ENCODE results near the gene ORC5.

DNA sequence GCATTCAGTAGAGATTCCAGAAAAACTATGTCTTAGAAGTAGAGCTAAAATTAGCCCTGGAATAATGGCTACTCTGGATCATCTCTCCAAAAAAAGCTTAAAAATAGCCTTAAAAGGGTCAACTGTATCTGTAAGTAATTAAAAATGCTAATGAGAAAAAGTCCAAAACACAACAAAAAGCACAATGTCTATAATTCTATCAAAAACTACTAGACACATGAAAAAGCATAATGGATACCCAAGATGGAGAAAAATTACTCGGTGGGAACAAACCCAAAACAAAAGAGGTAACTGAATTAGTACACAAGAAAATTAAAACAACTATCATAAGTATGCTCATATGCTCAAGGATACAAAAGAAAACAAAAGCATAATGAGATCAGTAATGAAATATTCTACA is 15.4 kb downstream of the ORC5 start:
- TF ChIP-seq, protein P1, sequence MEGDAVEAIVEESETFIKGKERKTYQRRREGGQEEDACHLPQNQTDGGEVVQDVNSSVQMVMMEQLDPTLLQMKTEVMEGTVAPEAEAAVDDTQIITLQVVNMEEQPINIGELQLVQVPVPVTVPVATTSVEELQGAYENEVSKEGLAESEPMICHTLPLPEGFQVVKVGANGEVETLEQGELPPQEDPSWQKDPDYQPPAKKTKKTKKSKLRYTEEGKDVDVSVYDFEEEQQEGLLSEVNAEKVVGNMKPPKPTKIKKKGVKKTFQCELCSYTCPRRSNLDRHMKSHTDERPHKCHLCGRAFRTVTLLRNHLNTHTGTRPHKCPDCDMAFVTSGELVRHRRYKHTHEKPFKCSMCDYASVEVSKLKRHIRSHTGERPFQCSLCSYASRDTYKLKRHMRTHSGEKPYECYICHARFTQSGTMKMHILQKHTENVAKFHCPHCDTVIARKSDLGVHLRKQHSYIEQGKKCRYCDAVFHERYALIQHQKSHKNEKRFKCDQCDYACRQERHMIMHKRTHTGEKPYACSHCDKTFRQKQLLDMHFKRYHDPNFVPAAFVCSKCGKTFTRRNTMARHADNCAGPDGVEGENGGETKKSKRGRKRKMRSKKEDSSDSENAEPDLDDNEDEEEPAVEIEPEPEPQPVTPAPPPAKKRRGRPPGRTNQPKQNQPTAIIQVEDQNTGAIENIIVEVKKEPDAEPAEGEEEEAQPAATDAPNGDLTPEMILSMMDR (conservative IDR thresholded peaks at IDR 0.05; ENCODE audit: low read length): no peak
- TF ChIP-seq EZH2phosphoT487 (IDR thresholded peaks at IDR 0.05; ENCODE audit: borderline replicate concordance, low read depth, low read length): no peak

Data from OCI-LY7 (cell line).